MCF 10A (cell line): ENCODE measurements around the gene RTN4R. TPM values are rescaled to one million over a fixed set of nuclear protein-coding genes. Genes with fewer than 3 reads are reported as not detected.

ENCODE experiments used
- BruUV-seq: library from RNA; stranded (reverse); fragments of 400-500 nt; replicated peaks from 2 replicates; lab custom pipeline; 2021; lab: Mats Ljungman, UMichigan
- CTCF ChIA-PET: fragments of 300-600 bp; sonication (Branson Sonifier 250); formaldehyde crosslinking; extraction: SDS; loops from one replicate; lab custom pipeline; 2021; ENCODE audit warnings: antibody characterized with exemption, inconsistent platforms; lab: Yijun Ruan, JAX
- POLR2A ChIA-PET: fragments of 300-600, 350-650 bp; sonication (Branson Sonifier 250); formaldehyde crosslinking; extraction: SDS; loops from one replicate; lab custom pipeline; 2020; ENCODE audit warnings: antibody characterized with exemption, inconsistent platforms; lab: Yijun Ruan, JAX
- DNase-seq: peaks from one replicate; pipeline ENCODE4 v3.0.0-alpha.2; 2018; ENCODE audit not compliant: unreplicated experiment
- H3K27ac Mint-ChIP-seq: one replicate; pipeline ENCODE4 v1.8.0; 2022; ENCODE audit warnings: mild to moderate bottlenecking, low read depth, mixed read lengths; ENCODE audit not compliant: unreplicated experiment
- H3K27me3 Mint-ChIP-seq: one replicate; pipeline ENCODE4 v1.8.0; 2022; ENCODE audit warnings: mixed read lengths; ENCODE audit not compliant: insufficient read depth, unreplicated experiment
- H3K36me3 Mint-ChIP-seq: one replicate; pipeline ENCODE4 v1.8.0; 2022; ENCODE audit warnings: mild to moderate bottlenecking, moderate library complexity, mixed read lengths; ENCODE audit not compliant: insufficient read depth, unreplicated experiment
- H3K4me1 Mint-ChIP-seq: one replicate; pipeline ENCODE4 v1.8.0; 2022; ENCODE audit warnings: mixed read lengths; ENCODE audit not compliant: insufficient read depth, unreplicated experiment
- H3K4me3 Mint-ChIP-seq: one replicate; pipeline ENCODE4 v1.8.0; 2022; ENCODE audit warnings: mild to moderate bottlenecking, moderate library complexity, mixed read lengths; ENCODE audit not compliant: unreplicated experiment
- H3K9me3 Mint-ChIP-seq: one replicate; pipeline ENCODE4 v1.8.0; 2022; ENCODE audit warnings: mixed read lengths; ENCODE audit not compliant: unreplicated experiment
- CTCF ChIP-seq: fragments of 200-600 bp; IDR thresholded peaks from one replicate; pipeline ENCODE4 v1.8.0; 2022; ENCODE audit warnings: antibody characterized with exemption, mild to moderate bottlenecking; ENCODE audit not compliant: unreplicated experiment
- intact Hi-C: fragments of 100-400 bp; cut with micrococcal nuclease; formaldehyde crosslinking; loops from 2 replicates; pipeline ENCODE4 v1.14.1; 2022
- total RNA-seq: library from RNA; stranded (reverse); gene quantifications from 2 replicates; pipeline ENCODE4 v1.2.3, GENCODE V29; 2022

Gene RTN4R
- total RNA-seq, 1 experiment from 2014 or later = 2.7 TPM

GRCh38 chr22:20208713-20209310 is 59.3 kb downstream of the RTN4R start:
- TF ChIP-seq CTCF = no peak
- H3K4me1 Mint-ChIP-seq = peaks cover 14% of the 10 kb centered on the region
- no peaks in the 10 kb centered on the region for H3K27me3 Mint-ChIP-seq
- intact Hi-C loops = no loop called here
- DNase-seq = no peak
- BruUV-seq = no TSS peak
- no peak overlapping the region for H3K4me3 Mint-ChIP-seq
- ChIA-PET POLR2A (no interaction called here), CTCF (no interaction called here)
- no peak overlapping the region for H3K27ac Mint-ChIP-seq
- H3K9me3 Mint-ChIP-seq = no peaks in the 10 kb centered on the region
- no peaks in the 10 kb centered on the region for H3K36me3 Mint-ChIP-seq

- ChIA-PET POLR2A (no interaction called here), CTCF (interaction anchor here (0.8 kb wide), 1 partner anchor 15 kb away, joined by 4 read pairs; no protein-coding TSS in a partner anchor)
- DNase-seq = no peak
- Mint-ChIP-seq H3K9me3 (no peaks in the 10 kb centered on the region), H3K27me3 (no peaks in the 10 kb centered on the region), H3K36me3 (no peaks in the 10 kb centered on the region), H3K4me3 (peak overlapping the region; percentile 86), H3K27ac (peak overlapping the region; percentile 91), H3K4me1 (peaks cover 14% of the 10 kb centered on the region)
- intact Hi-C loops = no loop called here
- BruUV-seq = no TSS peak
- TF ChIP-seq CTCF = no peak
These were observed 60.7 kb downstream of the RTN4R start for GRCh38 chr22:20207277-20208025.

GRCh38 chr22:20206709-20207215 is 61.4 kb downstream of the RTN4R start:
- BruUV-seq = no TSS peak
- ChIA-PET POLR2A (interaction anchor here (0.6 to 1.2 kb wide), 2 partner anchors 9 to 19 kb away, joined by 3 read pairs; no protein-coding TSS in a partner anchor), CTCF (interaction anchor here (0.8 kb wide), 1 partner anchor 15 kb away, joined by 4 read pairs; no protein-coding TSS in a partner anchor)
- no peaks in the 10 kb centered on the region for H3K9me3 Mint-ChIP-seq
- no peaks in the 10 kb centered on the region for H3K27me3 Mint-ChIP-seq
- peaks cover 14% of the 10 kb centered on the region for H3K4me1 Mint-ChIP-seq
- H3K27ac Mint-ChIP-seq = peak overlapping the region; percentile 91
- TF ChIP-seq CTCF = no peak
- peak; percentile 27 for DNase-seq
- peak overlapping the region; percentile 86 for H3K4me3 Mint-ChIP-seq
- intact Hi-C loops = no loop called here
- H3K36me3 Mint-ChIP-seq = no peaks in the 10 kb centered on the region
